K562 (cell line): ENCODE measurements around the gene TACR1. TPM values are rescaled to one million over a fixed set of nuclear protein-coding genes. Genes with fewer than 3 reads are reported as not detected.

Experiments
- ATF1 ChIP-seq, 2 experiments: fragments of 450-650 bp in 1 of 2; IDR thresholded peaks; 2 replicates each; pipeline ENCODE4 v1.6.1; 2016; ENCODE audit warnings: missing compliant biosample characterization in 1 of 2, missing genetic modification characterization in 1 of 2
- CBFA2T2 ChIP-seq: fragments of 450-650 bp; conservative IDR thresholded peaks from 2 replicates; pipeline ENCODE4 v1.6.1; 2017; ENCODE audit warnings: mild to moderate bottlenecking
- CTCFL ChIP-seq: IDR thresholded peaks from 2 replicates; pipeline ENCODE4 v1.6.1; 2011; ENCODE audit warnings: borderline replicate concordance, low read depth, mild to moderate bottlenecking, moderate library complexity, low read length; ENCODE audit not compliant: insufficient read depth, poor library complexity, severe bottlenecking
- FOXJ3 ChIP-seq: sonication (generic); formaldehyde crosslinking; IDR thresholded peaks from 2 replicates; pipeline ENCODE4 v1.4.0; 2020; ENCODE audit warnings: mild to moderate bottlenecking, missing genetic modification reagents
- HOMEZ ChIP-seq: fragments of 250-450 bp; sonication (Bioruptor Pico); IDR thresholded peaks from 2 replicates; pipeline ENCODE4 v1.4.0; 2020; ENCODE audit warnings: mild to moderate bottlenecking, moderate library complexity
- KHSRP ChIP-seq: fragments of 450-650 bp; IDR thresholded peaks from 2 replicates; pipeline ENCODE4 v1.6.1; 2017
- MCM2 ChIP-seq: fragments of 450-650 bp; IDR thresholded peaks from 2 replicates; pipeline ENCODE4 v1.6.1; 2017; ENCODE audit warnings: low read depth, mild to moderate bottlenecking
- RNF2 ChIP-seq: sonication (generic); IDR thresholded peaks from 2 replicates; pipeline ENCODE4 v1.6.1; 2016
- ZBTB40 ChIP-seq, 2 experiments: fragments of 450-650 bp in 1 of 2; sonication (generic) in 1 of 2; formaldehyde crosslinking in 1 of 2; IDR thresholded peaks; 2 replicates each; pipeline versions ENCODE4 v1.7.1 to v1.9.0; 2016 to 2022; ENCODE audit warnings: inconsistent platforms in 1 of 2, mild to moderate bottlenecking in 1 of 2, missing genetic modification reagents in 1 of 2
- polyA plus RNA-seq, 8 experiments: library from polyadenylated mRNA; depleted of rRNA in 4 of 8; stranded (reverse) in 5 of 8; unstranded in 3 of 8; fragments of >200 nt; fragmentation: Nextera tagmentation in 2 of 8; fragmentation: Illumina TruSeq in 1 of 8; extraction: Ambion mirVana in 2 of 8; extraction: Trizol in 1 of 8; gene quantifications; 2 replicates each; pipeline versions ENCODE4 v1.2.1 to v1.2.3, GENCODE V29; 2011 to 2014; ENCODE audit warnings: inconsistent platforms in 1 of 8, missing spikeins in 1 of 8
- total RNA-seq, 7 experiments: library from RNA; depleted of rRNA in 6 of 7; stranded (reverse); fragments of >200 nt in 6 of 7; fragmentation: Illumina TruSeq in 2 of 7; extraction: Trizol in 2 of 7; gene quantifications; 2 replicates each; pipeline versions ENCODE4 v1.2.1 to v1.2.3, GENCODE V29; 2011 to 2021; ENCODE audit warnings: low replicate concordance in 1 of 7

Gene TACR1
- total and polyA plus RNA-seq, 9 of the 15 experiments (the other 6 are each of a cell fraction or from before 2014, with no cell fraction given): not detected

GRCh38 chr2:75076088-75076487 is 123.2 kb downstream of the TACR1 start (continued):
- TF ChIP-seq CTCFL (no peak), ATF1 (CRISPR knock-in tag; IDR thresholded peaks at IDR 0.05) (no peak), ATF1 (tag; IDR thresholded peaks at IDR 0.05) (no peak), CBFA2T2 (no peak), ZBTB40 (IDR thresholded peaks at IDR 0.05) (no peak), ZBTB40 (CRISPR knock-in tag; IDR thresholded peaks at IDR 0.05) (no peak), RNF2 (no peak), MCM2 (no peak), FOXJ3 (CRISPR knock-in tag) (no peak), KHSRP (no peak), HOMEZ (no peak)
